ENCODE measurements around the gene PIGR. TPM values are rescaled to one million over a fixed set of nuclear protein-coding genes. Genes with fewer than 3 reads are reported as not detected.

The PIGR gene
- total RNA-seq, result not detected

- ATAC-seq (ENCODE audit: low read depth) (no peak), DNase-seq (no peak)
- no peaks in the 10 kb centered on the region for H3K9me3 Mint-ChIP-seq
- no peak within 1 kb of the TSS for H3K4me3 Mint-ChIP-seq
- POLR2A ChIA-PET, result no interaction called here
- peaks cover 15% of the 10 kb centered on the region for H3K27me3 Mint-ChIP-seq
- H3K36me3 Mint-ChIP-seq, result no peaks in the 10 kb centered on the region
- H3K27ac Mint-ChIP-seq, result no peak within 1 kb of the TSS
- H3K4me1 Mint-ChIP-seq, result no peaks in the 10 kb centered on the region
Measured at GRCh38 chr1:206946261-206946660, at the start of gene PIGR. Gene PIGR (minus strand): TSS chr1:206946466. CDS start chr1:206940531, 5,935 bp downstream.

GRCh38 chr1:206992790-206993189, 46.5 kb upstream of the PIGR start:
- Mint-ChIP-seq H3K4me1 (no peaks in the 10 kb centered on the region), H3K27me3 (peaks cover 66% of the 10 kb centered on the region), H3K4me3 (no peak overlapping the region), H3K27ac (no peak overlapping the region), H3K9me3 (no peaks in the 10 kb centered on the region), H3K36me3 (no peaks in the 10 kb centered on the region)
- POLR2A ChIA-PET, result no interaction called here
- DNase-seq (no peak), ATAC-seq (ENCODE audit: low read depth) (no peak)

GRCh38 chr1:206987873-206988272, 41.6 kb upstream of the PIGR start:
- Mint-ChIP-seq H3K27me3 (peaks cover 71% of the 10 kb centered on the region), H3K9me3 (no peaks in the 10 kb centered on the region), H3K27ac (no peak overlapping the region), H3K36me3 (no peaks in the 10 kb centered on the region), H3K4me3 (no peak overlapping the region), H3K4me1 (no peaks in the 10 kb centered on the region)
- POLR2A ChIA-PET, result no interaction called here
- ATAC-seq (ENCODE audit: low read depth) (no peak), DNase-seq (no peak)

GRCh38 chr1:206986885-206987284, 40.6 kb upstream of the PIGR start:
- ATAC-seq (ENCODE audit: low read depth), result no peak
- Mint-ChIP-seq H3K4me3 (no peak overlapping the region), H3K27ac (no peak overlapping the region), H3K4me1 (no peaks in the 10 kb centered on the region), H3K36me3 (no peaks in the 10 kb centered on the region), H3K27me3 (peaks cover 69% of the 10 kb centered on the region), H3K9me3 (no peaks in the 10 kb centered on the region)
- no peak for DNase-seq
- POLR2A ChIA-PET, result interaction anchor here (0.9 kb wide), 1 partner anchor 78 kb away, joined by 3 read pairs; no protein-coding TSS in a partner anchor

GRCh38 chr1:206986402-206986801, 40.1 kb upstream of the PIGR start:
- Mint-ChIP-seq H3K4me3 (no peak overlapping the region), H3K9me3 (no peaks in the 10 kb centered on the region), H3K27ac (no peak overlapping the region), H3K36me3 (no peaks in the 10 kb centered on the region), H3K27me3 (peaks cover 67% of the 10 kb centered on the region), H3K4me1 (no peaks in the 10 kb centered on the region)
- no peak for ATAC-seq (ENCODE audit: low read depth)
- POLR2A ChIA-PET, result interaction anchor here (0.9 kb wide), 1 partner anchor 77 kb away, joined by 3 read pairs; no protein-coding TSS in a partner anchor
- no peak for DNase-seq

- H3K36me3 Mint-ChIP-seq, result no peaks in the 10 kb centered on the region
- ATAC-seq (ENCODE audit: low read depth) (no peak), DNase-seq (no peak)
- H3K4me3 Mint-ChIP-seq, result no peak overlapping the region
- POLR2A ChIA-PET, result no interaction called here
- no peak overlapping the region for H3K27ac Mint-ChIP-seq
- no peaks in the 10 kb centered on the region for H3K4me1 Mint-ChIP-seq
- no peaks in the 10 kb centered on the region for H3K9me3 Mint-ChIP-seq
- H3K27me3 Mint-ChIP-seq, result peaks cover 63% of the 10 kb centered on the region
Measured at GRCh38 chr1:206985162-206985749, 39.0 kb upstream of the PIGR start.

GRCh38 chr1:206982216-206982615, 36.0 kb upstream of the PIGR start:
- no peak overlapping the region for H3K4me3 Mint-ChIP-seq
- peak; percentile 82 for ATAC-seq (ENCODE audit: low read depth)
- no peaks in the 10 kb centered on the region for H3K36me3 Mint-ChIP-seq
- no peaks in the 10 kb centered on the region for H3K9me3 Mint-ChIP-seq
- DNase-seq, result peak; percentile 63
- H3K27ac Mint-ChIP-seq, result no peak overlapping the region
- no peaks in the 10 kb centered on the region for H3K4me1 Mint-ChIP-seq
- POLR2A ChIA-PET, result interaction anchor here (1.0 to 1.4 kb wide), 5 partner anchors 42 to 246 kb away, joined by 3 to 5 read pairs (median 3); no protein-coding TSS in a partner anchor
- peaks cover 55% of the 10 kb centered on the region for H3K27me3 Mint-ChIP-seq

- H3K36me3 Mint-ChIP-seq, result no peaks in the 10 kb centered on the region
- no peaks in the 10 kb centered on the region for H3K9me3 Mint-ChIP-seq
- POLR2A ChIA-PET, result interaction anchor here (0.7 to 1.2 kb wide), 3 partner anchors 43 to 210 kb away, joined by 3 to 5 read pairs (median 5); no protein-coding TSS in a partner anchor
- DNase-seq (no peak), ATAC-seq (ENCODE audit: low read depth) (no peak)
- H3K27ac Mint-ChIP-seq, result no peak overlapping the region
- no peak overlapping the region for H3K4me3 Mint-ChIP-seq
- H3K4me1 Mint-ChIP-seq, result no peaks in the 10 kb centered on the region
- H3K27me3 Mint-ChIP-seq, result peaks cover 49% of the 10 kb centered on the region
Measured at GRCh38 chr1:206979379-206980043, 33.2 kb upstream of the PIGR start.

- Mint-ChIP-seq H3K27me3 (peaks cover 38% of the 10 kb centered on the region), H3K9me3 (no peaks in the 10 kb centered on the region), H3K4me1 (peaks cover 2% of the 10 kb centered on the region), H3K4me3 (no peak overlapping the region), H3K36me3 (no peaks in the 10 kb centered on the region), H3K27ac (no peak overlapping the region)
- POLR2A ChIA-PET, result no interaction called here
- DNase-seq (no peak), ATAC-seq (ENCODE audit: low read depth) (no peak)
Measured at GRCh38 chr1:206978259-206978658, 32.0 kb upstream of the PIGR start.

- H3K36me3 Mint-ChIP-seq, result no peaks in the 10 kb centered on the region
- peaks cover 46% of the 10 kb centered on the region for H3K27me3 Mint-ChIP-seq
- H3K4me3 Mint-ChIP-seq, result no peak overlapping the region
- POLR2A ChIA-PET, result interaction anchor here (1.3 kb wide), 1 partner anchor 53 kb away, joined by 5 read pairs; the partner anchor contains the start of gene FCMR
- no peak for DNase-seq
- H3K4me1 Mint-ChIP-seq, result peaks cover 2% of the 10 kb centered on the region
- no peak for ATAC-seq (ENCODE audit: low read depth)
- no peaks in the 10 kb centered on the region for H3K9me3 Mint-ChIP-seq
- H3K27ac Mint-ChIP-seq, result no peak overlapping the region
Measured at GRCh38 chr1:206975306-206975705, 29.0 kb upstream of the PIGR start.

GRCh38 chr1:206974140-206974539, 27.9 kb upstream of the PIGR start:
- H3K27me3 Mint-ChIP-seq, result peaks cover 54% of the 10 kb centered on the region
- POLR2A ChIA-PET, result no interaction called here
- no peak overlapping the region for H3K4me3 Mint-ChIP-seq

GRCh38 chr1:206972728-206973127, 26.5 kb upstream of the PIGR start:
- ATAC-seq (ENCODE audit: low read depth), result no peak
- Mint-ChIP-seq H3K27ac (no peak overlapping the region), H3K27me3 (peaks cover 45% of the 10 kb centered on the region), H3K4me1 (peaks cover 14% of the 10 kb centered on the region), H3K9me3 (no peaks in the 10 kb centered on the region), H3K4me3 (no peak overlapping the region), H3K36me3 (no peaks in the 10 kb centered on the region)
- DNase-seq, result no peak
- POLR2A ChIA-PET, result no interaction called here

More at GRCh38 chr1:206974140-206974539, 27.9 kb upstream of the PIGR start:
- H3K36me3 Mint-ChIP-seq, result no peaks in the 10 kb centered on the region
- ATAC-seq (ENCODE audit: low read depth), result no peak
- no peak overlapping the region for H3K27ac Mint-ChIP-seq
- H3K9me3 Mint-ChIP-seq, result no peaks in the 10 kb centered on the region
- DNase-seq, result no peak
- peaks cover 2% of the 10 kb centered on the region for H3K4me1 Mint-ChIP-seq

- H3K9me3 Mint-ChIP-seq, result no peaks in the 10 kb centered on the region
- H3K27ac Mint-ChIP-seq, result no peak overlapping the region
- H3K4me1 Mint-ChIP-seq, result peaks cover 27% of the 10 kb centered on the region
- DNase-seq (no peak), ATAC-seq (ENCODE audit: low read depth) (no peak)
- H3K4me3 Mint-ChIP-seq, result no peak overlapping the region
- H3K27me3 Mint-ChIP-seq, result peaks cover 32% of the 10 kb centered on the region
- POLR2A ChIA-PET, result no interaction called here
- H3K36me3 Mint-ChIP-seq, result no peaks in the 10 kb centered on the region
Measured at GRCh38 chr1:206971029-206971655, 24.9 kb upstream of the PIGR start.

- Mint-ChIP-seq H3K9me3 (no peaks in the 10 kb centered on the region), H3K4me3 (no peak within 1 kb of the TSS), H3K27ac (peak within 1 kb of the TSS; percentile 2), H3K4me1 (peaks cover 27% of the 10 kb centered on the region), H3K27me3 (peaks cover 32% of the 10 kb centered on the region), H3K36me3 (no peaks in the 10 kb centered on the region)
- ATAC-seq (ENCODE audit: low read depth) (no peak), DNase-seq (no peak)
- POLR2A ChIA-PET, result no interaction called here
Measured at GRCh38 chr1:206970446-206970845, 24.2 kb upstream of the PIGR start, which contains the start of gene FCAMR. Gene FCAMR (minus strand): TSS chr1:206970460. CDS start chr1:206970125, 335 bp downstream.

Data from activated naive CD8-positive, alpha-beta T cell treated with anti-CD3 and anti-CD28 coated beads, Interleukin-2, amount 10 ng/mL, durations not matched to agents 7 days and 5 days (primary cell).